Endothelial cell of umbilical vein (primary cell): ENCODE measurements around the gene UNC5CL. TPM values are rescaled to one million over a fixed set of nuclear protein-coding genes. Genes with fewer than 3 reads are reported as not detected.

Source experiments
- BruUV-seq: library from RNA; stranded (reverse); fragments of 400-500 nt; replicated peaks from 2 replicates; lab custom pipeline; 2021; lab: Mats Ljungman, UMichigan
- CTCF ChIA-PET: fragments of 300-600, 350-600 bp; sonication (Branson Sonifier 250); formaldehyde crosslinking; loops from one replicate; lab custom pipeline; 2021; ENCODE audit warnings: antibody characterized with exemption, inconsistent platforms; lab: Charles Lee
- POLR2A ChIA-PET: fragments of 300-600, 350-600 bp; sonication (Branson Sonifier 250); formaldehyde crosslinking; loops from one replicate; lab custom pipeline; 2021; ENCODE audit warnings: antibody characterized with exemption, inconsistent platforms; lab: Charles Lee
- DNase-seq: peaks from one replicate; pipeline ENCODE4 v3.0.0-alpha.2; 2011; ENCODE audit warnings: low read depth, low spot score
- FAIRE-seq: peaks from 2 replicates; lab custom pipeline; 2011; peaks lifted over from hg19 to GRCh38; lab: Jason Lieb, UNC
- H2AFZ ChIP-seq: 2 replicates; pipeline ENCODE4 v1.6.0; 2012; ENCODE audit warnings: low read depth, low read length, control low read depth, inconsistent platforms
- H3K27ac ChIP-seq: 2 replicates; pipeline ENCODE4 v1.5.1; 2011; ENCODE audit warnings: low read depth, mild to moderate bottlenecking, control low read depth, low read length, moderate library complexity; ENCODE audit not compliant: insufficient read depth
- H3K27me3 ChIP-seq, 2 experiments: 2 replicates each; pipeline versions ENCODE4 v1.6.0 to v1.6.1; 2011; ENCODE audit warnings: low read length in 2 of 2, mixed read lengths in 1 of 2; ENCODE audit not compliant: control insufficient read depth in 2 of 2, insufficient read depth in 2 of 2
- H3K36me3 ChIP-seq, 2 experiments: 2 replicates in 1 of 2; 3 replicates in 1 of 2; pipeline ENCODE4 v1.5.1; 2011; ENCODE audit warnings: low read length in 2 of 2, mild to moderate bottlenecking in 1 of 2, moderate library complexity in 1 of 2; ENCODE audit not compliant: control insufficient read depth in 2 of 2, insufficient read depth in 2 of 2; ENCODE audit errors: extremely low read depth in 1 of 2
- H3K4me1 ChIP-seq: 3 replicates; pipeline ENCODE4 v1.5.1; 2011; ENCODE audit warnings: mild to moderate bottlenecking, low read length; ENCODE audit not compliant: control insufficient read depth, insufficient read depth; ENCODE audit errors: extremely low read depth
- H3K4me2 ChIP-seq: 2 replicates; pipeline ENCODE4 v1.6.1; 2011; ENCODE audit warnings: low read length, control low read depth, mixed read lengths; ENCODE audit not compliant: insufficient read depth
- H3K4me3 ChIP-seq, 3 experiments: fragments of 200-600 bp in 1 of 3; sonication (generic), shearing (Covaris generic) in 1 of 3; replicated peaks in 1 of 3; 2 replicates each; pipeline ENCODE4 v1.5.1; 2011 to 2016; ENCODE audit warnings: control low read depth in 3 of 3, low read length in 3 of 3, mild to moderate bottlenecking in 2 of 3, inconsistent platforms in 1 of 3, low read depth in 1 of 3, moderate library complexity in 1 of 3; ENCODE audit not compliant: insufficient read depth in 1 of 3
- H3K79me2 ChIP-seq: 2 replicates; pipeline ENCODE4 v1.6.0; 2012; ENCODE audit warnings: low read length, inconsistent platforms; ENCODE audit not compliant: control insufficient read depth, insufficient read depth
- H3K9ac ChIP-seq: replicated peaks from 2 replicates; pipeline ENCODE3; 2011; ENCODE audit warnings: low read length, control low read depth; ENCODE audit not compliant: insufficient read depth; ENCODE audit errors: extremely low read depth
- H3K9me1 ChIP-seq: replicated peaks from 3 replicates; pipeline ENCODE4 v1.6.0; 2011; ENCODE audit warnings: mild to moderate bottlenecking, low read length; ENCODE audit not compliant: control insufficient read depth, insufficient read depth; ENCODE audit errors: extremely low read depth
- H3K9me3 ChIP-seq: replicated peaks from 2 replicates; pipeline ENCODE4 v1.5.1; 2012; ENCODE audit warnings: low read length, inconsistent platforms; ENCODE audit not compliant: control insufficient read depth, insufficient read depth
- H4K20me1 ChIP-seq: replicated peaks from 2 replicates; pipeline ENCODE3; 2011; ENCODE audit warnings: mild to moderate bottlenecking, low read length; ENCODE audit not compliant: control insufficient read depth, insufficient read depth; ENCODE audit errors: extremely low read depth
- CTCF ChIP-seq, 2 donors: IDR thresholded peaks; 1 replicate in 1 of 2; 2 replicates in 1 of 2; pipeline ENCODE4 v1.5.1; 2011; ENCODE audit warnings: low read length in 2 of 2, mild to moderate bottlenecking in 2 of 2, moderate library complexity in 2 of 2, control low read depth in 1 of 2, inconsistent platforms in 1 of 2, low read depth in 1 of 2; ENCODE audit not compliant: insufficient read depth in 1 of 2; ENCODE audit errors: extremely low read depth in 1 of 2
- EZH2 ChIP-seq: IDR thresholded peaks from 2 replicates; pipeline ENCODE4 v1.6.1; 2012; ENCODE audit warnings: borderline replicate concordance, low read depth, mild to moderate bottlenecking, moderate library complexity, low read length, inconsistent platforms; ENCODE audit not compliant: severe bottlenecking
- FOS ChIP-seq: IDR thresholded peaks from 2 replicates; pipeline ENCODE4 v1.6.1; 2011; ENCODE audit warnings: mild to moderate bottlenecking, low read length, moderate library complexity, borderline replicate concordance; ENCODE audit not compliant: insufficient read depth
- GATA2 ChIP-seq: IDR thresholded peaks from 2 replicates; pipeline ENCODE4 v1.7.0; 2011; ENCODE audit warnings: low read depth, mild to moderate bottlenecking, moderate library complexity, mixed read lengths, low read length; ENCODE audit not compliant: insufficient read length, insufficient read depth
- JUN ChIP-seq: IDR thresholded peaks from 2 replicates; pipeline ENCODE4 v1.6.1; 2011; ENCODE audit warnings: borderline replicate concordance, low read depth; ENCODE audit not compliant: insufficient read length, insufficient read depth
- MAX ChIP-seq: IDR thresholded peaks from 2 replicates; pipeline ENCODE4 v1.6.1; 2011; ENCODE audit not compliant: insufficient read depth, insufficient read length
- MYC ChIP-seq: IDR thresholded peaks from one replicate; pipeline ENCODE4 v1.6.1; 2011; ENCODE audit warnings: mild to moderate bottlenecking, low read depth, low read length
- POLR2A ChIP-seq: IDR thresholded peaks from 2 replicates; pipeline ENCODE4 v1.6.1; 2012; ENCODE audit warnings: low read depth, mild to moderate bottlenecking, control low read depth, low read length
- POLR2AphosphoS5 ChIP-seq: IDR thresholded peaks from 2 replicates; pipeline ENCODE4 v1.6.1; 2012; ENCODE audit warnings: low read depth, mild to moderate bottlenecking, control low read depth, low read length, moderate library complexity; ENCODE audit not compliant: insufficient read depth
- dilution Hi-C: fragments of 300-500 bp; cut with MboI; formaldehyde crosslinking; loops from one replicate; pipeline ENCODE4 v1.15.0; 2019; ENCODE audit warnings: low sequenced_read_pairs; ENCODE audit not compliant: extremely low pct_ligation_motif_present
- intact Hi-C: fragments of 100-400 bp; cut with micrococcal nuclease; formaldehyde crosslinking; loops from one replicate; pipeline ENCODE4 v1.10.0; 2022
- polyA plus RNA-seq, 4 experiments: library from polyadenylated mRNA; depleted of rRNA in 3 of 4; stranded (reverse) in 3 of 4; unstranded in 1 of 4; fragments of >200 nt; gene quantifications; 2 replicates each; pipeline versions ENCODE4 v1.2.1 to v1.2.3, GENCODE V29; 2011 to 2012; ENCODE audit warnings: missing spikeins in 1 of 4
- total RNA-seq: library from RNA; stranded (reverse); gene quantifications from 2 replicates; pipeline ENCODE4 v1.2.3, GENCODE V29; 2021

The UNC5CL gene
- total and polyA plus RNA-seq, 2 donors (not counting 3 experiments of a cell fraction or from before 2014, with no cell fraction given): 0.14 to 0.20 TPM

GRCh38 chr6:41042226-41043055 is 3.4 kb upstream of the UNC5CL start, which contains the start of gene TSPO2:
Gene TSPO2 (plus strand): TSS chr6:41042467. CDS start chr6:41042986, 519 bp downstream.
- no peaks in the 10 kb centered on the region for H3K79me2 ChIP-seq
- no peak within 1 kb of the TSS for H3K9ac ChIP-seq
- no peaks in the 10 kb centered on the region for H4K20me1 ChIP-seq
- H3K4me2 ChIP-seq: no peak within 1 kb of the TSS
- no peak within 1 kb of the TSS for H2AFZ ChIP-seq
- FAIRE-seq (no peak), DNase-seq (no peak)
- ChIA-PET POLR2A (no interaction called here), CTCF (interaction anchor here (2.5 kb wide), 1 partner anchor 14 kb away, joined by 10 read pairs; no protein-coding TSS in a partner anchor)
- H3K9me1 ChIP-seq: no peaks in the 10 kb centered on the region
- no peak within 1 kb of the TSS for H3K4me3 ChIP-seq
- peaks cover 2% of the 10 kb centered on the region for H3K4me1 ChIP-seq
- H3K27me3 ChIP-seq: peaks cover 0 to 2% of the 10 kb centered on the region in 2 experiments
- H3K36me3 ChIP-seq: no peaks in the 10 kb centered on the region
- BruUV-seq: no TSS peak
- H3K27ac ChIP-seq: no peak within 1 kb of the TSS
- TF ChIP-seq JUN (no peak), FOS (no peak), GATA2 (no peak)
- H3K9me3 ChIP-seq: no peaks in the 10 kb centered on the region
- intact Hi-C loops (no loop called here), dilution Hi-C loops (no loop called here)

- Histone ChIP-seq H3K27me3 (peaks cover 0 to 2% of the 10 kb centered on the region in 2 experiments), H3K9me1 (no peaks in the 10 kb centered on the region), H3K4me3 (no peak overlapping the region), H3K4me1 (peaks cover 2% of the 10 kb centered on the region), H3K79me2 (no peaks in the 10 kb centered on the region), H2AFZ (no peak overlapping the region), H4K20me1 (no peaks in the 10 kb centered on the region), H3K9ac (no peak overlapping the region), H3K27ac (no peak overlapping the region), H3K9me3 (no peaks in the 10 kb centered on the region), H3K36me3 (no peaks in the 10 kb centered on the region), H3K4me2 (no peak overlapping the region)
- intact Hi-C loops: no loop called here
- FAIRE-seq: no peak
- no peak for TF ChIP-seq MAX
- no peak for TF ChIP-seq MYC
- no peak for TF ChIP-seq GATA2
- no peak for TF ChIP-seq CTCF (IDR thresholded peaks at IDR 0.05; ENCODE audit: extremely low read depth in 1 of 2, insufficient read depth in 1 of 2, low read depth in 1 of 2, low read length in 2 of 2)
- no peak for TF ChIP-seq POLR2AphosphoS5
- no peak for TF ChIP-seq POLR2A
- no peak for TF ChIP-seq FOS
- TF ChIP-seq EZH2: no peak
- TF ChIP-seq JUN: no peak
- no TSS peak for BruUV-seq
- dilution Hi-C loops: no loop called here
- POLR2A ChIA-PET: no interaction called here
- CTCF ChIA-PET: interaction anchor here (1.3 to 3.0 kb wide), 8 partner anchors 9 to 280 kb away, joined by 3 to 22 read pairs (median 11); no protein-coding TSS in a partner anchor
- no peak for DNase-seq
Measured at GRCh38 chr6:41040940-41041536, 2.0 kb upstream of the UNC5CL start.
